OCI-LY3 (cell line): ENCODE measurements around the gene ANGPTL5.

Source experiments
- CTCF ChIP-seq: fragments of 200-600, 300-600 bp; sonication (generic); IDR thresholded peaks from 2 replicates; pipeline ENCODE4 v1.5.1; 2014; ENCODE audit warnings: antibody characterized with exemption, low read length, low read depth
- EZH2phosphoT487 ChIP-seq: fragments of 200-600 bp; shearing (Covaris generic); IDR thresholded peaks from 2 replicates; pipeline ENCODE4 v1.6.1; 2018; ENCODE audit warnings: antibody characterized with exemption, mixed run types, low read depth

DNA sequence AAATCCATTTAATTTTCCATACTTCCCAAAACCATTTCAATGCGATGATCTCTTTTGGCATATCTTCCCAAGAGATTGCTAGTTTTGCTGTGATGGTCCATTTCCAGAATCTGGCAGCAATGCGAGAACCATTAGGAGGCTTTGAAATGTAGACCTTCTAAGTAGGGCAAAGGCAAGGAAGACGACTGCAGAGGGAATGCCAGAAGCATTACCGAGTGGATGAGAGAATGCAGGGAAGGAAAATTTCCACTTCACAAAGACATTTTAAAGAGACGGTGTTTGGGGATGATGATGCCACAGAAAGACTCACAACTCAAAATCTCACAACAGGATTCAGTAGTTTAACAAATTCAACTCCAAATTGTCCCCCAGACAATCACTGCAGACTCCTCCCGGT, 2.0 kb downstream of the ANGPTL5 start:
- TF ChIP-seq EZH2phosphoT487 (no peak), CTCF (no peak)
